HL-60 (cell line): Measurements from ENCODE around the gene ZSWIM6.
"Not testable (repeated sequence)": the region's sequence is repeated elsewhere in the genome, so short reads cannot be mapped to it uniquely, and the experiment has no call there.

Experiments used
- DNase-seq, 2 experiments: peaks; one replicate each; pipeline ENCODE4 v3.0.0-alpha.2; 2010 to 2020; ENCODE audit warnings: low read depth in 1 of 2, low spot score in 1 of 2
- H3K27ac ChIP-seq: fragments of 250-450 bp; sonication (Bioruptor Pico); replicated peaks from 2 replicates; pipeline ENCODE4 v1.5.1; 2020; ENCODE audit warnings: mild to moderate bottlenecking, moderate library complexity
- H3K27me3 ChIP-seq: fragments of 250-450 bp; sonication (Bioruptor Pico); 2 replicates; pipeline ENCODE4 v1.5.1; 2021; ENCODE audit warnings: mild to moderate bottlenecking, moderate library complexity; ENCODE audit not compliant: insufficient read depth, poor library complexity, severe bottlenecking
- H3K4me3 ChIP-seq: replicated peaks from 2 replicates; pipeline ENCODE4 v1.5.1; 2011; ENCODE audit warnings: mild to moderate bottlenecking, control low read depth, low read length; ENCODE audit not compliant: insufficient read depth
- CTCF ChIP-seq: IDR thresholded peaks from one replicate; pipeline ENCODE4 v1.5.1; 2011; ENCODE audit warnings: low read length, control low read depth, inconsistent platforms; ENCODE audit not compliant: insufficient read depth
- GABPA ChIP-seq: IDR thresholded peaks from 2 replicates; pipeline ENCODE4 v1.6.1; 2012; ENCODE audit warnings: low read depth
- POLR2AphosphoS5 ChIP-seq: IDR thresholded peaks from 2 replicates; pipeline ENCODE4 v1.6.1; 2012; ENCODE audit warnings: low read depth
- REST ChIP-seq: IDR thresholded peaks from 2 replicates; pipeline ENCODE4 v1.6.1; 2012; ENCODE audit warnings: low read depth; ENCODE audit not compliant: insufficient replicate concordance
- SPI1 ChIP-seq: IDR thresholded peaks from 2 replicates; pipeline ENCODE4 v1.6.1; 2012; ENCODE audit warnings: low read depth, mild to moderate bottlenecking, borderline replicate concordance

Gene ZSWIM6

GRCh38 chr5:61402970-61403900 lies 71.2 kb downstream of the ZSWIM6 start:
- TF ChIP-seq REST (no peak), POLR2AphosphoS5 (no peak), SPI1 (no peak), GABPA (no peak), CTCF (no peak)
- Histone ChIP-seq H3K4me3 (no peak overlapping the region), H3K27ac (no peak overlapping the region), H3K27me3 (no peaks in the 10 kb centered on the region)
- no peak for DNase-seq

- Histone ChIP-seq H3K4me3 (no peak overlapping the region), H3K27ac (no peak overlapping the region), H3K27me3 (no peaks in the 10 kb centered on the region)
- DNase-seq: no peak
- TF ChIP-seq POLR2AphosphoS5: no peak
- no peak for TF ChIP-seq SPI1
- no peak for TF ChIP-seq GABPA
- no peak for TF ChIP-seq REST
- TF ChIP-seq CTCF: no peak
Measured at GRCh38 chr5:61405511-61406295, 73.6 kb downstream of the ZSWIM6 start.

- not testable (repeated sequence) for H3K4me3 ChIP-seq, H3K27ac ChIP-seq, DNase-seq, H3K27me3 ChIP-seq
Measured at GRCh38 chr5:61406497-61406896, 74.4 kb downstream of the ZSWIM6 start.

GRCh38 chr5:61407706-61408270 lies 75.7 kb downstream of the ZSWIM6 start:
- DNase-seq: no peak
- Histone ChIP-seq H3K27ac (no peak overlapping the region), H3K27me3 (no peaks in the 10 kb centered on the region), H3K4me3 (no peak overlapping the region)
- no peak for TF ChIP-seq SPI1
